DND-41 (cell line): ENCODE measurements around the gene BCL2A1.

Experiments
- ATAC-seq: fragments of 200-7000 bp; cut with Tn5 transposase; 3 replicates; pipeline ENCODE4 v1.9.1; 2021; ENCODE audit warnings: low read depth; ENCODE audit not compliant: insufficient read depth
- DNase-seq: peaks from one replicate; pipeline ENCODE4 v3.0.0-alpha.2; 2020
- H2AFZ ChIP-seq: 2 replicates; pipeline ENCODE4 v1.6.0; 2012; ENCODE audit warnings: low read depth, low read length
- H3K27ac ChIP-seq: 2 replicates; pipeline ENCODE4 v1.5.1; 2012; ENCODE audit warnings: low read length, inconsistent platforms
- H3K27me3 ChIP-seq: fragments of 200-600 bp; sonication (generic); 2 replicates; pipeline ENCODE4 v1.6.0; 2012; ENCODE audit warnings: low read length, mild to moderate bottlenecking, inconsistent platforms; ENCODE audit not compliant: insufficient read depth, poor library complexity
- H3K36me3 ChIP-seq: 2 replicates; pipeline ENCODE4 v1.5.1; 2012; ENCODE audit warnings: low read length, inconsistent platforms; ENCODE audit not compliant: insufficient read depth
- H3K4me1 ChIP-seq: 2 replicates; pipeline ENCODE4 v1.5.1; 2012; ENCODE audit warnings: mild to moderate bottlenecking, low read length; ENCODE audit not compliant: insufficient read depth
- H3K4me2 ChIP-seq: 2 replicates; pipeline ENCODE4 v1.6.0; 2012; ENCODE audit warnings: mild to moderate bottlenecking, moderate library complexity, low read length, inconsistent platforms; ENCODE audit not compliant: insufficient read depth
- H3K4me3 ChIP-seq, 2 experiments: fragments of 200-600 bp in 1 of 2; shearing (Covaris generic) in 1 of 2; 2 replicates each; pipeline ENCODE4 v1.5.1; 2012 to 2016; ENCODE audit warnings: inconsistent platforms in 2 of 2, low read length in 2 of 2, mild to moderate bottlenecking in 2 of 2, low read depth in 1 of 2, moderate library complexity in 1 of 2
- H3K79me2 ChIP-seq: 2 replicates; pipeline ENCODE4 v1.6.0; 2012; ENCODE audit warnings: low read length, inconsistent platforms; ENCODE audit not compliant: insufficient read depth
- H3K9ac ChIP-seq: 2 replicates; pipeline ENCODE4 v1.6.0; 2012; ENCODE audit warnings: low read depth, mild to moderate bottlenecking, inconsistent platforms, low read length, moderate library complexity
- H3K9me3 ChIP-seq: 2 replicates; pipeline ENCODE4 v1.5.1; 2012; ENCODE audit warnings: low read length, moderate library complexity, mild to moderate bottlenecking, inconsistent platforms; ENCODE audit not compliant: insufficient read depth, severe bottlenecking
- H4K20me1 ChIP-seq: 2 replicates; pipeline ENCODE4 v1.6.0; 2012; ENCODE audit warnings: low read length; ENCODE audit not compliant: insufficient read depth
- EZH2 ChIP-seq: IDR thresholded peaks from 3 replicates; pipeline ENCODE4 v1.6.1; 2012; ENCODE audit warnings: borderline replicate concordance, low read depth, mild to moderate bottlenecking, moderate library complexity, low read length, inconsistent platforms; ENCODE audit not compliant: severe bottlenecking
- TF ChIP-seq, protein P1 (sequence below): IDR thresholded peaks from 2 replicates; pipeline ENCODE4 v1.5.1; 2012; ENCODE audit warnings: borderline replicate concordance, low read length, moderate library complexity, mild to moderate bottlenecking; ENCODE audit not compliant: poor library complexity, severe bottlenecking; ENCODE audit errors: extremely low read depth

Gene BCL2A1

DNA sequence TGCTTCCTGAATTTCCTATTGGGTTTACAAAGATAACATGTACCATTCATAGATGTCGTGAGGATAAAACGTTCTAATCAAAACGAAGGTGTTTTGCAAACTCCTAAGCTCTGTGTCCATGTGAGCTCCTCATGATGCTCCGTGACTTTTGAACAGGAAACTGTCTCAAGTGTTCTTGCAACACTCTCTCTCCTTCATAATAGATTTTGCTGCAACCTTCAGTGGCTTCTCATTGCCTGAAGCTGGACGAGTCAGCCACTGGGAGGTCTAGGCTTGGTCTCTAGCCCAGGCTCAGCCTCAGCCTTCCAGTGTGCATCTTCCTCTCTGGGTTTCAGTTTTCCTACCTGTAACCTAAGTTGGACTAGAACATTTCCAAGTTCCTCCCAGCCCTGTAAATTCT is 18.7 kb upstream of the BCL2A1 start:
- H3K27me3 ChIP-seq = no peaks in the 10 kb centered on the region
- 0 out of 2 replicates have a peak, but pooled peaks cover 3% of the 10 kb centered on the region for H3K4me1 ChIP-seq
- no peak overlapping the region for H3K4me3 ChIP-seq
- DNase-seq = no peak
- no peak overlapping the region for H2AFZ ChIP-seq
- no peaks in the 10 kb centered on the region for H4K20me1 ChIP-seq
- ATAC-seq = no peak
- H3K79me2 ChIP-seq = no peaks in the 10 kb centered on the region
- H3K9ac ChIP-seq = no peak overlapping the region
- no peak overlapping the region for H3K27ac ChIP-seq
- TF ChIP-seq, protein P1, sequence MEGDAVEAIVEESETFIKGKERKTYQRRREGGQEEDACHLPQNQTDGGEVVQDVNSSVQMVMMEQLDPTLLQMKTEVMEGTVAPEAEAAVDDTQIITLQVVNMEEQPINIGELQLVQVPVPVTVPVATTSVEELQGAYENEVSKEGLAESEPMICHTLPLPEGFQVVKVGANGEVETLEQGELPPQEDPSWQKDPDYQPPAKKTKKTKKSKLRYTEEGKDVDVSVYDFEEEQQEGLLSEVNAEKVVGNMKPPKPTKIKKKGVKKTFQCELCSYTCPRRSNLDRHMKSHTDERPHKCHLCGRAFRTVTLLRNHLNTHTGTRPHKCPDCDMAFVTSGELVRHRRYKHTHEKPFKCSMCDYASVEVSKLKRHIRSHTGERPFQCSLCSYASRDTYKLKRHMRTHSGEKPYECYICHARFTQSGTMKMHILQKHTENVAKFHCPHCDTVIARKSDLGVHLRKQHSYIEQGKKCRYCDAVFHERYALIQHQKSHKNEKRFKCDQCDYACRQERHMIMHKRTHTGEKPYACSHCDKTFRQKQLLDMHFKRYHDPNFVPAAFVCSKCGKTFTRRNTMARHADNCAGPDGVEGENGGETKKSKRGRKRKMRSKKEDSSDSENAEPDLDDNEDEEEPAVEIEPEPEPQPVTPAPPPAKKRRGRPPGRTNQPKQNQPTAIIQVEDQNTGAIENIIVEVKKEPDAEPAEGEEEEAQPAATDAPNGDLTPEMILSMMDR = no peak
- no peak overlapping the region for H3K4me2 ChIP-seq
- no peaks in the 10 kb centered on the region for H3K36me3 ChIP-seq
- no peaks in the 10 kb centered on the region for H3K9me3 ChIP-seq

DNA sequence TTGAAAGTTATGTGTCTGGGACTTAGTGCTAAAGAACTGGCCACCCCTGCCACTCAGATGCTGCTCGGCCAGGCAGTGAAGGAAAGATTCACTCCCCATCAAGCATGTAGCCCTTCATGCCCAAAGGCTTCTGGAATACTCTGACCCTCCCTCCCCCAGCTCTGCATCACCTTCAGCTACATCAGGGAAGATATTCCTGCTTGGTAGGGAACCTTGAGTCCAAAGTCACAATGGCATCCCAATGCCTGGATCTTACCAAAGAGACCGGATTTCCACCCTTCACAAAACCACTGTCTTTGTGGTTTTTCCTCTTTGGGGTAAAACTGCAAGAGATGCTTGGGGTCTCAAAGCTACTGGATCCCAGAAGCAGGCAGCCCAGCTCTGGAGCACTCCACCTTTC is 18.2 kb upstream of the BCL2A1 start:
- Histone ChIP-seq H3K36me3 (no peaks in the 10 kb centered on the region), H3K4me1 (0 out of 2 replicates have a peak, but pooled peaks cover 3% of the 10 kb centered on the region), H3K27ac (no peak overlapping the region), H3K9me3 (no peaks in the 10 kb centered on the region), H3K79me2 (no peaks in the 10 kb centered on the region), H2AFZ (no peak overlapping the region), H3K4me3 (no peak overlapping the region), H4K20me1 (no peaks in the 10 kb centered on the region), H3K9ac (no peak overlapping the region), H3K27me3 (no peaks in the 10 kb centered on the region), H3K4me2 (no peak overlapping the region)
- ATAC-seq (no peak), DNase-seq (no peak)
- no peak for TF ChIP-seq EZH2
- TF ChIP-seq, protein P1 = no peak

DNA sequence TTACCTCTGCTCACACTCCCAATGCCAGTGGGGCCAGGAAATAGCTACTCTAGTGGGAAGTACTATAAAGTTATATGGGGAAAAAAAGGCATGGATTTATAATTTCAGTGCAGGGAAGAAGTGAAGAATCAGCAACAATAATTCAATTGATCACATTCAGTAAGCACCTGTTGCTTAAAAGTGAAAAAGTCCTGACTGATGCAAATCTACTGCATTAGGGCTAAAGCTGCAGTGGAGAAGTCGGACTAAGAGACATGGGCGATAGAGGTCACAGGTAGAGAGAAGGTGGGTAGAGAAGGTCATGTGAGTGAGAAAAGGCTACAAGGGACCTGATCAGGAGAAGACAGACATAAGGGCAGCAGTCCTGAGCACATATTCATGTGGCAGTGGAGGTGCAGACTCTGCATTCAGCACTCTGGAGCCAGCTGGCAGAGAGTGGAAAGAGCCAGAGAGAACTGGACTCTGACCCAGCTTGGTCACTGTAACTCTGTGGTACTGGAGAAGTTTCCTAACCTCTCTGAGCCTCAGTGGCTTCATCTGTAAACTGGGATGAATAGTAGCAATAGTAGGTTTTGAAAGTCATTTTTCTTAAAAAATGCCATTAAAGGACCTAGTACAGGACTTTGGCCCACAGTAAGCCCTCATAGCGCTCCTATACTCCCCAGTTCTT is 17.6 kb upstream of the BCL2A1 start:
- Histone ChIP-seq H3K9me3 (no peaks in the 10 kb centered on the region), H2AFZ (no peak overlapping the region), H4K20me1 (no peaks in the 10 kb centered on the region), H3K4me2 (no peak overlapping the region), H3K4me3 (no peak overlapping the region), H3K27me3 (no peaks in the 10 kb centered on the region), H3K4me1 (0 out of 2 replicates have a peak, but pooled peaks cover 3% of the 10 kb centered on the region), H3K79me2 (no peaks in the 10 kb centered on the region), H3K9ac (no peak overlapping the region), H3K27ac (no peak overlapping the region), H3K36me3 (no peaks in the 10 kb centered on the region)
- no peak for TF ChIP-seq EZH2
- TF ChIP-seq, protein P1 = no peak
- DNase-seq (no peak), ATAC-seq (no peak)

DNA sequence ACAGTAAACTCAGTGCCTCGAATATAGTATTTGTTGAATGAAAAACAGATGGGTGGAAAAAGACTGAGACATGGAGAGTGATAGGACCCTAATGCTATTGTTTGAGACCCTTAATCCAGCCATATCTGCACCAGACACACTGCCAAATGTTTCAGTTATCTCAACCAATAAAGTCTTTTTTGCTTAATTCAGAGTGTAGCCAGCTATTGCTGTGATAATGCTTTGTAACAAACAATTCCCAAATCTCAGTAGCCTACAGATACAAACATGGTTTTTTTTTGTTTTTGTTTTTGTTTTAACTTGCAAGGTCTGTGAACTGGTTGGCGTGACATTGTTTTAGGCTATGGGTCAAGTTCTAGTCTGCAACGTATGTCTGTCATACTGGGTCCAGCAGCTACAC is 17.0 kb upstream of the BCL2A1 start:
- DNase-seq (no peak), ATAC-seq (no peak)
- Histone ChIP-seq H3K36me3 (no peaks in the 10 kb centered on the region), H2AFZ (no peak overlapping the region), H3K9ac (no peak overlapping the region), H3K4me1 (no peaks in the 10 kb centered on the region), H3K27ac (no peak overlapping the region), H3K79me2 (no peaks in the 10 kb centered on the region), H4K20me1 (no peaks in the 10 kb centered on the region), H3K4me2 (no peak overlapping the region), H3K4me3 (no peak overlapping the region), H3K9me3 (no peaks in the 10 kb centered on the region), H3K27me3 (no peaks in the 10 kb centered on the region)
- TF ChIP-seq, protein P1 = no peak
- TF ChIP-seq EZH2 = no peak
